OCI-LY1 (cell line): ENCODE measurements around the gene MBOAT2.
"Not testable (repeated sequence)": the region's sequence is repeated elsewhere in the genome, so short reads cannot be mapped to it uniquely, and the experiment has no call there.

Source experiments
- H2AFZ ChIP-seq: fragments of 200-600 bp; sonication (generic), shearing (Covaris generic); 2 replicates; pipeline ENCODE4 v1.6.0; 2014; ENCODE audit warnings: antibody characterized with exemption, mild to moderate bottlenecking, low read length
- H3F3A ChIP-seq: fragments of 200-600 bp; sonication (generic), shearing (Covaris generic); 2 replicates; pipeline ENCODE4 v1.6.0; 2014; ENCODE audit warnings: mild to moderate bottlenecking, antibody characterized with exemption, low read length, moderate library complexity; ENCODE audit not compliant: insufficient read depth
- H3K27ac ChIP-seq: fragments of 200-600 bp; sonication (generic); 2 replicates; pipeline ENCODE4 v1.5.1; 2014; ENCODE audit warnings: low read length, mixed run types, mild to moderate bottlenecking, low read depth; ENCODE audit not compliant: poor library complexity, severe bottlenecking
- H3K27me3 ChIP-seq: fragments of 200-600 bp; sonication (generic); 2 replicates; pipeline ENCODE4 v1.6.0; 2014; ENCODE audit warnings: antibody characterized with exemption, mild to moderate bottlenecking, low read length, moderate library complexity; ENCODE audit not compliant: insufficient read depth
- H3K36me3 ChIP-seq: fragments of 200-600 bp; sonication (generic); 2 replicates; pipeline ENCODE4 v1.6.1; 2014; ENCODE audit warnings: mild to moderate bottlenecking, antibody characterized with exemption, low read length, moderate library complexity, mixed read lengths; ENCODE audit not compliant: insufficient read depth
- H3K4me1 ChIP-seq: fragments of 200-600 bp; sonication (generic); 2 replicates; pipeline ENCODE4 v1.5.1; 2014; ENCODE audit warnings: mild to moderate bottlenecking, low read length, moderate library complexity; ENCODE audit not compliant: insufficient read depth, severe bottlenecking
- H3K4me2 ChIP-seq: fragments of 200-600 bp; sonication (generic), shearing (Covaris generic); 2 replicates; pipeline ENCODE4 v1.6.1; 2014; ENCODE audit warnings: low read length
- H3K4me3 ChIP-seq: fragments of 200-600 bp; sonication (generic); 2 replicates; pipeline ENCODE4 v1.5.1; 2014; ENCODE audit warnings: low read length, low read depth, mild to moderate bottlenecking, mixed read lengths; ENCODE audit not compliant: poor library complexity, severe bottlenecking
- H3K79me2 ChIP-seq: fragments of 200-600 bp; shearing (Covaris generic); 2 replicates; pipeline ENCODE4 v1.6.1; 2016; ENCODE audit warnings: mixed run types, low read length, mixed read lengths; ENCODE audit not compliant: insufficient read depth
- H3K9ac ChIP-seq: fragments of 200-600 bp; sonication (generic), shearing (Covaris generic); 2 replicates; pipeline ENCODE4 v1.6.1; 2014; ENCODE audit warnings: mild to moderate bottlenecking, low read length, mixed read lengths
- H3K9me2 ChIP-seq: fragments of 200-600 bp; sonication (generic), shearing (Covaris generic); 2 replicates; pipeline ENCODE4 v1.6.1; 2014; ENCODE audit warnings: low read depth, mild to moderate bottlenecking, low read length, mixed read lengths
- H3K9me3 ChIP-seq: fragments of 200-600 bp; shearing (Covaris generic); 2 replicates; pipeline ENCODE4 v1.6.1; 2014; ENCODE audit warnings: low read length, mixed read lengths
- H4K20me1 ChIP-seq: fragments of 200-600 bp; sonication (generic), shearing (Covaris generic); 2 replicates; pipeline ENCODE4 v1.6.0; 2016; ENCODE audit warnings: mild to moderate bottlenecking, low read length; ENCODE audit not compliant: insufficient read depth
- CTCF ChIP-seq: fragments of 200-600 bp; sonication (generic), shearing (Covaris generic); IDR thresholded peaks from 2 replicates; pipeline ENCODE4 v1.5.1; 2017; ENCODE audit warnings: mild to moderate bottlenecking, antibody characterized with exemption, low read length, moderate library complexity, mixed read lengths
- EZH2 ChIP-seq: fragments of 200-600 bp; sonication (generic), shearing (Covaris generic); IDR thresholded peaks from 2 replicates; pipeline ENCODE4 v1.8.0; 2017; ENCODE audit warnings: borderline replicate concordance, mixed run types, mild to moderate bottlenecking, antibody characterized with exemption, low read length, moderate library complexity, mixed read lengths

The MBOAT2 gene

DNA sequence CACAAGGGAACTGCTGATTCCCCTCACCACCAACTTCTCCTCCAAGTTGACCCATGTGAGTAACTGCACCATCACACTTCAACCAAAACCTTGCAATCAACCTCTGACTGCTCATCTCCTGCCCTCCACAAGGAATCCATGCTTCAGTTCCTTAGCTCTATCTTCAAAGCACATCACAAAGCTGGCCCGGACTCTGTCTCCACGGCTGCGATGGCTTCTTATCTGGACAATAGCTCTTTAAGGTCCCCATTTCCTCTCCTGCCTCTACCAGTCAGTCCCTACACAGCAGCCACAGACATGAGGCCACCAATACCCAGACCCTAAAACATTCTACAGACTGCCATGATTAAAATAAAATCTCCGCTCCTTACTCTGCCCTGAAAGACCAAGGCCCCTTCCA is 25.7 kb downstream of the MBOAT2 start:
- Histone ChIP-seq H3K36me3 (no peaks in the 10 kb centered on the region), H3K4me2 (no peak overlapping the region)
- no peak for TF ChIP-seq EZH2
- TF ChIP-seq CTCF: no peak

GRCh38 chr2:8976442-8977259 is 26.8 kb downstream of the MBOAT2 start:
- Histone ChIP-seq H3K9me2 (no peaks in the 10 kb centered on the region), H3K79me2 (no peaks in the 10 kb centered on the region), H3K27ac (no peak overlapping the region), H3K4me1 (no peaks in the 10 kb centered on the region), H4K20me1 (no peaks in the 10 kb centered on the region), H2AFZ (no peak overlapping the region), H3K36me3 (no peaks in the 10 kb centered on the region), H3K4me2 (no peak overlapping the region), H3F3A (no peaks in the 10 kb centered on the region), H3K4me3 (no peak overlapping the region), H3K27me3 (no peaks in the 10 kb centered on the region), H3K9me3 (no peaks in the 10 kb centered on the region), H3K9ac (no peak overlapping the region)
- TF ChIP-seq EZH2: no peak
- TF ChIP-seq CTCF: no peak

More for the DNA sequence above, 25.7 kb downstream of the MBOAT2 start:
- no peak overlapping the region for H2AFZ ChIP-seq
- no peak overlapping the region for H3K9ac ChIP-seq
- no peaks in the 10 kb centered on the region for H3K79me2 ChIP-seq
- H4K20me1 ChIP-seq: no peaks in the 10 kb centered on the region
- H3K9me3 ChIP-seq: no peaks in the 10 kb centered on the region
- H3K27me3 ChIP-seq: no peaks in the 10 kb centered on the region
- H3K4me3 ChIP-seq: no peak overlapping the region
- H3F3A ChIP-seq: no peaks in the 10 kb centered on the region
- no peak overlapping the region for H3K27ac ChIP-seq
- no peaks in the 10 kb centered on the region for H3K9me2 ChIP-seq
- H3K4me1 ChIP-seq: no peaks in the 10 kb centered on the region

DNA sequence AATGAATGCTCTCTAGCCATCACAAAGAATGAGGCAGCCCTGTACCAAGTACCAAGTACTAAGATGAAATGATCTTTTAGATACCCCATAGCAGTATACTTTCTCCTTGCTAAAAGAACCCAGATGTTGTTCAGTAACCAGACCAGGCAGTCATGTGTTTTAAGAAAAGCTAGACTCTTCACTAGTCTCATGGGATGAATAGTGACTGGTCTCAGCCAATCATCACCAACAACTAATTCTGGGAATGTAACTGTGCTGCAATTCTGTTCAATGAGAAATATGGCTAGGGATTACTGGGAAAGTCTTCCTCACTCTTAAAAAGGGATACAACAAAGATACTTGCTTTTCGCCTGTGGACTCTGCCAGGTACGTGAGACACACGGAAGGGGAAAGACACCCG is 29.5 kb downstream of the MBOAT2 start:
- no peak overlapping the region for H3K4me2 ChIP-seq
- H3K4me3 ChIP-seq: no peak overlapping the region
- no peaks in the 10 kb centered on the region for H3K27me3 ChIP-seq
- no peaks in the 10 kb centered on the region for H3K9me3 ChIP-seq
- no peak overlapping the region for H3K27ac ChIP-seq
- H3K79me2 ChIP-seq: no peaks in the 10 kb centered on the region
- no peaks in the 10 kb centered on the region for H4K20me1 ChIP-seq
- H3K4me1 ChIP-seq: no peaks in the 10 kb centered on the region
- no peak for TF ChIP-seq CTCF
- TF ChIP-seq EZH2: no peak
- no peaks in the 10 kb centered on the region for H3F3A ChIP-seq
- H3K9me2 ChIP-seq: no peaks in the 10 kb centered on the region
- no peak overlapping the region for H3K9ac ChIP-seq
- no peak overlapping the region for H2AFZ ChIP-seq
- H3K36me3 ChIP-seq: no peaks in the 10 kb centered on the region

- not testable (repeated sequence) for H3K9ac ChIP-seq, H3K4me1 ChIP-seq, H3K36me3 ChIP-seq, H3K9me3 ChIP-seq, H3K27ac ChIP-seq, H3F3A ChIP-seq, H3K79me2 ChIP-seq, H2AFZ ChIP-seq, H4K20me1 ChIP-seq, H3K4me3 ChIP-seq, H3K4me2 ChIP-seq, H3K27me3 ChIP-seq, H3K9me2 ChIP-seq
Observed at GRCh38 chr2:8973017-8973416, 30.5 kb downstream of the MBOAT2 start.

DNA sequence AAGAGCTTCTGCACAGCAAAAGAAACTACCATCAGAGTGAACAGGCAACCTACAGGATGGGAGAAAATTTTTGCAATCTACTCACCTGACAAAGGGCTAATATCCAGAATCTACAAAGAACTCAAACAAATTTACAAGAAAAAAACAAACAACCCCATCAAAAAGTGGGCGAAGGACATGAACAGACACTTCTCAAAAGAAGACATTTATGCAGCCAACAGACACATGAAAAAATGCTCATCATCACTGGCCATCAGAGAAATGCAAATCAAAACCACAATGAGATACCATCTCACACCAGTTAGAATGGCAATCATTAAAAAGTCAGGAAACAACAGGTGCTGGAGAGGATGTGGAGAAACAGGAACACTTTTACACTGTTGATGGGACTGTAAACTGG is 30.9 kb downstream of the MBOAT2 start:
- not testable (repeated sequence) for H3K27me3 ChIP-seq, H3K36me3 ChIP-seq, H3K9me3 ChIP-seq, H3K9ac ChIP-seq, H3K4me2 ChIP-seq, H4K20me1 ChIP-seq, H3F3A ChIP-seq, H3K79me2 ChIP-seq, H2AFZ ChIP-seq, H3K27ac ChIP-seq, H3K9me2 ChIP-seq, H3K4me1 ChIP-seq, H3K4me3 ChIP-seq
